Activated T-cell treated with anti-CD3 and anti-CD28 coated beads, Interleukin-2, amount 50 U/mL, for 4 hours (primary cell): ENCODE data around the gene ADSL. TPM values are rescaled to one million over a fixed set of nuclear protein-coding genes. Genes with fewer than 3 reads are reported as not detected.
"Not testable (repeated sequence)": the region's sequence is repeated elsewhere in the genome, so short reads cannot be mapped to it uniquely, and the experiment has no call there.

ENCODE experiments used
- ATAC-seq, 2 donors: fragments of 200-7000 bp; cut with Tn5 transposase; one replicate each; pipeline ENCODE4 v1.10.0; 2021
- DNase-seq: peaks from one replicate; pipeline ENCODE4 v3.0.0-alpha.2; 2020
- H3K27me3 Mint-ChIP-seq: one replicate; pipeline ENCODE4 v1.8.0; 2021; ENCODE audit warnings: low read depth, mixed read lengths
- H3K36me3 Mint-ChIP-seq: one replicate; pipeline ENCODE4 v1.8.0; 2022; ENCODE audit warnings: mixed read lengths; ENCODE audit not compliant: insufficient read depth
- H3K4me1 Mint-ChIP-seq: one replicate; pipeline ENCODE4 v1.8.0; 2021; ENCODE audit warnings: low read depth, mixed read lengths
- H3K4me3 Mint-ChIP-seq: one replicate; pipeline ENCODE4 v1.8.0; 2021; ENCODE audit warnings: mild to moderate bottlenecking, moderate library complexity, mixed read lengths
- H3K9me3 Mint-ChIP-seq: one replicate; pipeline ENCODE4 v1.8.0; 2021; ENCODE audit warnings: mixed read lengths
- total RNA-seq, 3 donors: library from RNA; stranded (reverse); gene quantifications; one replicate each; pipeline ENCODE4 v1.2.1, GENCODE V29; 2021

Gene ADSL
- 100 to 1,000 TPM; 183 to 218 (median 204) TPM for total RNA-seq

GRCh38 chr22:40346185-40347118, at the start of gene ADSL:
Gene ADSL, plus strand, starts transcription at chr22:40346500. Its CDS starts 59 bp downstream, at chr22:40346559.
- ATAC-seq (peak; percentile 91 to 92), DNase-seq (peak; percentile 76)
- H3K4me3 Mint-ChIP-seq = peak within 1 kb of the TSS; percentile 98
- H3K4me1 Mint-ChIP-seq = peaks cover 42% of the 10 kb centered on the region
- no peaks in the 10 kb centered on the region for H3K27me3 Mint-ChIP-seq
- peaks cover 11% of the 10 kb centered on the region for H3K36me3 Mint-ChIP-seq
- H3K9me3 Mint-ChIP-seq = no peaks in the 10 kb centered on the region

GRCh38 chr22:40300316-40300715, 46.0 kb upstream of the ADSL start:
- no peak for DNase-seq
- Mint-ChIP-seq H3K27me3 (no peaks in the 10 kb centered on the region), H3K9me3 (no peaks in the 10 kb centered on the region), H3K4me3 (no peak overlapping the region), H3K4me1 (peaks cover 3% of the 10 kb centered on the region), H3K36me3 (peaks cover 31% of the 10 kb centered on the region)
- ATAC-seq = no peak

GRCh38 chr22:40300884-40301672, 45.2 kb upstream of the ADSL start:
- Mint-ChIP-seq H3K4me1 (peaks cover 3% of the 10 kb centered on the region), H3K27me3 (no peaks in the 10 kb centered on the region), H3K4me3 (no peak overlapping the region), H3K9me3 (no peaks in the 10 kb centered on the region), H3K36me3 (peaks cover 27% of the 10 kb centered on the region)
- ATAC-seq (peak; percentile 55 to 70), DNase-seq (no peak)

GRCh38 chr22:40302149-40302548, 44.2 kb upstream of the ADSL start:
- H3K9me3 Mint-ChIP-seq = no peaks in the 10 kb centered on the region
- peaks cover 4% of the 10 kb centered on the region for H3K4me1 Mint-ChIP-seq
- H3K36me3 Mint-ChIP-seq = peaks cover 27% of the 10 kb centered on the region
- DNase-seq (no peak), ATAC-seq (no peak)
- no peaks in the 10 kb centered on the region for H3K27me3 Mint-ChIP-seq
- no peak overlapping the region for H3K4me3 Mint-ChIP-seq

- no peak for DNase-seq
- Mint-ChIP-seq H3K4me3 (no peak overlapping the region), H3K36me3 (peaks cover 35% of the 10 kb centered on the region), H3K9me3 (no peaks in the 10 kb centered on the region), H3K27me3 (no peaks in the 10 kb centered on the region), H3K4me1 (peaks cover 29% of the 10 kb centered on the region)
- no peak for ATAC-seq
Observed at GRCh38 chr22:40305625-40306024, 40.7 kb upstream of the ADSL start.

- no peak overlapping the region for H3K4me3 Mint-ChIP-seq
- ATAC-seq (no peak), DNase-seq (no peak)
- peaks cover 30% of the 10 kb centered on the region for H3K36me3 Mint-ChIP-seq
- H3K9me3 Mint-ChIP-seq = no peaks in the 10 kb centered on the region
- no peaks in the 10 kb centered on the region for H3K27me3 Mint-ChIP-seq
- H3K4me1 Mint-ChIP-seq = peaks cover 29% of the 10 kb centered on the region
Observed at GRCh38 chr22:40308999-40309573, 37.2 kb upstream of the ADSL start.

- no peaks in the 10 kb centered on the region for H3K9me3 Mint-ChIP-seq
- ATAC-seq (no peak), DNase-seq (no peak)
- H3K4me3 Mint-ChIP-seq = no peak overlapping the region
- H3K36me3 Mint-ChIP-seq = peaks cover 34% of the 10 kb centered on the region
- H3K27me3 Mint-ChIP-seq = no peaks in the 10 kb centered on the region
- peaks cover 29% of the 10 kb centered on the region for H3K4me1 Mint-ChIP-seq
Observed at GRCh38 chr22:40309631-40310030, 36.7 kb upstream of the ADSL start.

- H3K4me1 Mint-ChIP-seq = peaks cover 29% of the 10 kb centered on the region
- ATAC-seq = no peak
- no peaks in the 10 kb centered on the region for H3K9me3 Mint-ChIP-seq
- H3K36me3 Mint-ChIP-seq = peaks cover 34% of the 10 kb centered on the region
- H3K4me3 Mint-ChIP-seq = no peak overlapping the region
- H3K27me3 Mint-ChIP-seq = no peaks in the 10 kb centered on the region
- DNase-seq = no peak
Observed at GRCh38 chr22:40310081-40310767, 36.1 kb upstream of the ADSL start.

- no peak for DNase-seq
- Mint-ChIP-seq H3K36me3 (peaks cover 35% of the 10 kb centered on the region), H3K4me1 (peaks cover 29% of the 10 kb centered on the region), H3K4me3 (no peak overlapping the region), H3K27me3 (no peaks in the 10 kb centered on the region), H3K9me3 (no peaks in the 10 kb centered on the region)
- ATAC-seq = no peak
Observed at GRCh38 chr22:40310768-40311120, 35.6 kb upstream of the ADSL start.

GRCh38 chr22:40311646-40312045, 34.7 kb upstream of the ADSL start:
- not testable (repeated sequence) for ATAC-seq, DNase-seq, H3K27me3 Mint-ChIP-seq, H3K4me3 Mint-ChIP-seq, H3K9me3 Mint-ChIP-seq
- Mint-ChIP-seq H3K36me3 (peaks cover 41% of the 10 kb centered on the region), H3K4me1 (peaks cover 30% of the 10 kb centered on the region)

- DNase-seq (no peak), ATAC-seq (no peak)
- no peak overlapping the region for H3K4me3 Mint-ChIP-seq
- H3K4me1 Mint-ChIP-seq = peaks cover 34% of the 10 kb centered on the region
- peaks cover 45% of the 10 kb centered on the region for H3K36me3 Mint-ChIP-seq
- H3K9me3 Mint-ChIP-seq = no peaks in the 10 kb centered on the region
- no peaks in the 10 kb centered on the region for H3K27me3 Mint-ChIP-seq
Observed at GRCh38 chr22:40312050-40312449, 34.2 kb upstream of the ADSL start.

- DNase-seq (no peak), ATAC-seq (no peak)
- no peaks in the 10 kb centered on the region for H3K27me3 Mint-ChIP-seq
- H3K4me3 Mint-ChIP-seq = no peak overlapping the region
- no peaks in the 10 kb centered on the region for H3K9me3 Mint-ChIP-seq
- peaks cover 26% of the 10 kb centered on the region for H3K4me1 Mint-ChIP-seq
- peaks cover 44% of the 10 kb centered on the region for H3K36me3 Mint-ChIP-seq
Observed at GRCh38 chr22:40313007-40313406, 33.3 kb upstream of the ADSL start.

- peaks cover 16% of the 10 kb centered on the region for H3K4me1 Mint-ChIP-seq
- H3K4me3 Mint-ChIP-seq = no peak overlapping the region
- H3K36me3 Mint-ChIP-seq = peaks cover 39% of the 10 kb centered on the region
- no peaks in the 10 kb centered on the region for H3K27me3 Mint-ChIP-seq
- ATAC-seq = no peak
- no peaks in the 10 kb centered on the region for H3K9me3 Mint-ChIP-seq
- DNase-seq = no peak
Observed at GRCh38 chr22:40314041-40314440, 32.3 kb upstream of the ADSL start.

GRCh38 chr22:40320687-40321086, 25.6 kb upstream of the ADSL start:
- Mint-ChIP-seq H3K4me1 (peaks cover 60% of the 10 kb centered on the region), H3K27me3 (no peaks in the 10 kb centered on the region), H3K9me3 (no peaks in the 10 kb centered on the region), H3K36me3 (peaks cover 36% of the 10 kb centered on the region), H3K4me3 (no peak overlapping the region)
- ATAC-seq (no peak), DNase-seq (no peak)
